Stimulated activated naive B cell treated with anti-CD40 and anti-IgM and Interleukin-4, amounts not matched to agents 10 μg/mL and 1 μg/mL and 100 μg/mL, for 72 hours (primary cell): ENCODE data around the gene GDF2.

ENCODE experiments used
- ATAC-seq, 2 donors: fragments of 150-1000 bp; cut with Tn5 transposase; replicated peaks; 2 replicates each; pipeline ENCODE4 v1.10.0; 2021; ENCODE audit warnings: moderate library complexity in 1 of 2
- DNase-seq: peaks from one replicate; pipeline ENCODE4 v3.0.0; 2021
- H3K27ac Mint-ChIP-seq: one replicate; pipeline ENCODE4 v1.8.0; 2022; ENCODE audit warnings: mild to moderate bottlenecking, mixed read lengths
- H3K27me3 Mint-ChIP-seq, 2 donors: one replicate each; pipeline ENCODE4 v1.8.0; 2022; ENCODE audit warnings: mixed read lengths in 2 of 2
- H3K36me3 Mint-ChIP-seq, 2 donors: one replicate each; pipeline ENCODE4 v1.8.0; 2022; ENCODE audit warnings: mixed read lengths in 2 of 2, mild to moderate bottlenecking in 1 of 2
- H3K4me1 Mint-ChIP-seq, 2 donors: one replicate each; pipeline ENCODE4 v1.8.0; 2022; ENCODE audit warnings: mixed read lengths in 2 of 2, mild to moderate bottlenecking in 1 of 2
- H3K4me3 Mint-ChIP-seq, 2 donors: one replicate each; pipeline ENCODE4 v1.8.0; 2022; ENCODE audit warnings: mild to moderate bottlenecking in 2 of 2, mixed read lengths in 2 of 2, moderate library complexity in 1 of 2
- H3K9me3 Mint-ChIP-seq, 2 donors: one replicate each; pipeline ENCODE4 v1.8.0; 2022; ENCODE audit warnings: mixed read lengths in 2 of 2, mild to moderate bottlenecking in 1 of 2

Gene GDF2

GRCh38 chr10:47326306-47326926 lies 4.2 kb downstream of the GDF2 start:
- DNase-seq: no peak
- ATAC-seq: no peak
- H3K4me1 Mint-ChIP-seq: peaks cover 0 to 5% of the 10 kb centered on the region in 2 donors

GRCh38 chr10:47326927-47327330 lies 4.7 kb downstream of the GDF2 start:
- DNase-seq (no peak), ATAC-seq (no peak)
- H3K9me3 Mint-ChIP-seq: peaks cover 12 to 15% of the 10 kb centered on the region in 2 donors
- peaks cover 6 to 15% of the 10 kb centered on the region in 2 donors for H3K27me3 Mint-ChIP-seq
- H3K4me3 Mint-ChIP-seq: no peak overlapping the region
- H3K27ac Mint-ChIP-seq: no peak overlapping the region
- peaks cover 0 to 5% of the 10 kb centered on the region in 2 donors for H3K4me1 Mint-ChIP-seq
- H3K36me3 Mint-ChIP-seq: no peaks in the 10 kb centered on the region

More at GRCh38 chr10:47326306-47326926, 4.2 kb downstream of the GDF2 start:
- Mint-ChIP-seq H3K27ac (no peak overlapping the region), H3K4me3 (no peak overlapping the region), H3K27me3 (peaks cover 6 to 18% of the 10 kb centered on the region in 2 donors), H3K9me3 (peaks cover 12 to 15% of the 10 kb centered on the region in 2 donors), H3K36me3 (no peaks in the 10 kb centered on the region)

GRCh38 chr10:47329855-47330254 lies 7.6 kb downstream of the GDF2 start:
- H3K27ac Mint-ChIP-seq: no peak overlapping the region
- H3K27me3 Mint-ChIP-seq: peaks cover 4 to 9% of the 10 kb centered on the region in 2 donors
- no peak for ATAC-seq
- no peaks in the 10 kb centered on the region for H3K36me3 Mint-ChIP-seq
- DNase-seq: no peak
- peaks cover 0 to 5% of the 10 kb centered on the region in 2 donors for H3K4me1 Mint-ChIP-seq
- H3K4me3 Mint-ChIP-seq: no peak overlapping the region
- peaks cover 12 to 15% of the 10 kb centered on the region in 2 donors for H3K9me3 Mint-ChIP-seq

- Mint-ChIP-seq H3K4me1 (peaks cover 0 to 5% of the 10 kb centered on the region in 2 donors), H3K4me3 (no peak overlapping the region), H3K9me3 (peaks cover 12 to 15% of the 10 kb centered on the region in 2 donors), H3K36me3 (no peaks in the 10 kb centered on the region), H3K27ac (no peak overlapping the region), H3K27me3 (peaks cover 5 to 7% of the 10 kb centered on the region in 2 donors)
- DNase-seq (no peak), ATAC-seq (no peak)
Observed at GRCh38 chr10:47330366-47330765, 8.1 kb downstream of the GDF2 start.

- ATAC-seq (no peak), DNase-seq (no peak)
- H3K4me3 Mint-ChIP-seq: no peak overlapping the region
- H3K27me3 Mint-ChIP-seq: peaks cover 5 to 7% of the 10 kb centered on the region in 2 donors
- no peak overlapping the region for H3K27ac Mint-ChIP-seq
- H3K9me3 Mint-ChIP-seq: peaks cover 12 to 15% of the 10 kb centered on the region in 2 donors
- peaks cover 0 to 5% of the 10 kb centered on the region in 2 donors for H3K4me1 Mint-ChIP-seq
- H3K36me3 Mint-ChIP-seq: no peaks in the 10 kb centered on the region
Observed at GRCh38 chr10:47330804-47331203, 8.6 kb downstream of the GDF2 start.

GRCh38 chr10:47331491-47331890 lies 9.2 kb downstream of the GDF2 start:
- Mint-ChIP-seq H3K4me3 (no peak overlapping the region), H3K27ac (no peak overlapping the region), H3K27me3 (peaks cover 11% of the 10 kb centered on the region in 2 donors), H3K4me1 (peaks cover 0 to 5% of the 10 kb centered on the region in 2 donors), H3K9me3 (peaks cover 12 to 15% of the 10 kb centered on the region in 2 donors), H3K36me3 (no peaks in the 10 kb centered on the region)
- ATAC-seq: no peak
- no peak for DNase-seq

GRCh38 chr10:47331954-47332353 lies 9.7 kb downstream of the GDF2 start:
- ATAC-seq: no peak
- no peaks in the 10 kb centered on the region for H3K36me3 Mint-ChIP-seq

GRCh38 chr10:47332371-47332770 lies 10.1 kb downstream of the GDF2 start:
- no peak for DNase-seq
- H3K4me1 Mint-ChIP-seq: peaks cover 0 to 5% of the 10 kb centered on the region in 2 donors
- H3K9me3 Mint-ChIP-seq: peaks cover 12 to 15% of the 10 kb centered on the region in 2 donors
- H3K27ac Mint-ChIP-seq: no peak overlapping the region
- no peak overlapping the region for H3K4me3 Mint-ChIP-seq
- no peaks in the 10 kb centered on the region for H3K36me3 Mint-ChIP-seq
- peaks cover 11 to 17% of the 10 kb centered on the region in 2 donors for H3K27me3 Mint-ChIP-seq
- no peak for ATAC-seq

More at GRCh38 chr10:47331954-47332353, 9.7 kb downstream of the GDF2 start:
- Mint-ChIP-seq H3K9me3 (peaks cover 12 to 15% of the 10 kb centered on the region in 2 donors), H3K27me3 (peaks cover 11 to 13% of the 10 kb centered on the region in 2 donors), H3K27ac (no peak overlapping the region), H3K4me3 (no peak overlapping the region), H3K4me1 (peaks cover 0 to 5% of the 10 kb centered on the region in 2 donors)
- DNase-seq: no peak

- H3K27ac Mint-ChIP-seq: no peak overlapping the region
- H3K27me3 Mint-ChIP-seq: peaks cover 11 to 18% of the 10 kb centered on the region in 2 donors
- no peak overlapping the region for H3K4me3 Mint-ChIP-seq
- H3K9me3 Mint-ChIP-seq: peaks cover 12 to 13% of the 10 kb centered on the region in 2 donors
- ATAC-seq: no peak
- no peaks in the 10 kb centered on the region for H3K36me3 Mint-ChIP-seq
- DNase-seq: no peak
- H3K4me1 Mint-ChIP-seq: peaks cover 0 to 4% of the 10 kb centered on the region in 2 donors
Observed at GRCh38 chr10:47332946-47333345, 10.7 kb downstream of the GDF2 start.

GRCh38 chr10:47333532-47333931 lies 11.3 kb downstream of the GDF2 start:
- ATAC-seq (no peak), DNase-seq (no peak)
- no peaks in the 10 kb centered on the region for H3K4me1 Mint-ChIP-seq
- no peak overlapping the region for H3K4me3 Mint-ChIP-seq
- H3K9me3 Mint-ChIP-seq: peaks cover 6 to 7% of the 10 kb centered on the region in 2 donors
- no peaks in the 10 kb centered on the region for H3K36me3 Mint-ChIP-seq
- no peak overlapping the region for H3K27ac Mint-ChIP-seq
- H3K27me3 Mint-ChIP-seq: peaks cover 15 to 18% of the 10 kb centered on the region in 2 donors

GRCh38 chr10:47334466-47335295 lies 12.4 kb downstream of the GDF2 start:
- DNase-seq: no peak
- Mint-ChIP-seq H3K9me3 (no peaks in the 10 kb centered on the region), H3K4me1 (no peaks in the 10 kb centered on the region), H3K4me3 (no peak overlapping the region), H3K27me3 (peaks cover 20 to 22% of the 10 kb centered on the region in 2 donors), H3K27ac (no peak overlapping the region), H3K36me3 (no peaks in the 10 kb centered on the region)
- ATAC-seq: no peak

- peaks cover 33 to 35% of the 10 kb centered on the region in 2 donors for H3K27me3 Mint-ChIP-seq
- ATAC-seq (no peak), DNase-seq (no peak)
- H3K27ac Mint-ChIP-seq: no peak overlapping the region
- H3K4me1 Mint-ChIP-seq: peaks cover 8% of the 10 kb centered on the region in 2 donors
- H3K9me3 Mint-ChIP-seq: no peaks in the 10 kb centered on the region
- H3K36me3 Mint-ChIP-seq: no peaks in the 10 kb centered on the region
- no peak overlapping the region for H3K4me3 Mint-ChIP-seq
Observed at GRCh38 chr10:47335906-47336305, 13.7 kb downstream of the GDF2 start.

- no peak overlapping the region for H3K27ac Mint-ChIP-seq
- peaks cover 33 to 35% of the 10 kb centered on the region in 2 donors for H3K27me3 Mint-ChIP-seq
- H3K4me3 Mint-ChIP-seq: no peak overlapping the region
- no peaks in the 10 kb centered on the region for H3K36me3 Mint-ChIP-seq
- no peaks in the 10 kb centered on the region for H3K9me3 Mint-ChIP-seq
- H3K4me1 Mint-ChIP-seq: peaks cover 8% of the 10 kb centered on the region in 2 donors
- ATAC-seq (no peak), DNase-seq (no peak)
Observed at GRCh38 chr10:47336387-47337134, 14.3 kb downstream of the GDF2 start.

GRCh38 chr10:47337310-47337709 lies 15.1 kb downstream of the GDF2 start:
- H3K36me3 Mint-ChIP-seq: no peaks in the 10 kb centered on the region
- H3K4me3 Mint-ChIP-seq: no peak overlapping the region
- no peak overlapping the region for H3K27ac Mint-ChIP-seq
- peaks cover 33 to 35% of the 10 kb centered on the region in 2 donors for H3K27me3 Mint-ChIP-seq
- no peaks in the 10 kb centered on the region for H3K9me3 Mint-ChIP-seq
- peaks cover 8% of the 10 kb centered on the region in 2 donors for H3K4me1 Mint-ChIP-seq
- DNase-seq: no peak
- no peak for ATAC-seq
